SKM-1 treated with dmso at 0.1 percent for 144 hours (cell line): ENCODE results near the gene PRUNE2.
A peak's percentile ranks its signal among the peaks of the same experiment; 100 is the strongest.

Source experiments
- DNase-seq: peaks from one replicate; lab custom pipeline; 2025; ENCODE audit not compliant: unreplicated experiment; lab: John Stamatoyannopoulos, UW

The PRUNE2 gene

DNA sequence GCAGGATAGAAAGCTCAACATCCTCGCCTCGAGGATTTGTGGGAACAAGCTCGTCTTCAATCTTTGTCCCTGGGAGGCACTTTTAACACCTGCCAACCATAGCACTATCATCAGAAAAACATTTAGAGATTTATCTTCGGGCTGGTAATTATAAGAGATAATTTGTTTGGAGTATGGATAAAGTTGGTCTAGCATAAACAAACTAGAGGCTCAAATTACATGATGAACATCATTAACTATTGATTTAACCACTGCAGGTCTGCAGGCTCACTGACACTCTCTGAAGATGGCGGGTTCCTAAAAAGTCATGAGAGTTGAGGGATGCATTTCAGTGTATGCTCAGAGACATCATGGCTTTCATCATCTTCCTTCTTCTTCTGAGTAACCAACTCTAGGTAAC, 167.5 kb downstream of the PRUNE2 start:
- DNase-seq: no peak

DNA sequence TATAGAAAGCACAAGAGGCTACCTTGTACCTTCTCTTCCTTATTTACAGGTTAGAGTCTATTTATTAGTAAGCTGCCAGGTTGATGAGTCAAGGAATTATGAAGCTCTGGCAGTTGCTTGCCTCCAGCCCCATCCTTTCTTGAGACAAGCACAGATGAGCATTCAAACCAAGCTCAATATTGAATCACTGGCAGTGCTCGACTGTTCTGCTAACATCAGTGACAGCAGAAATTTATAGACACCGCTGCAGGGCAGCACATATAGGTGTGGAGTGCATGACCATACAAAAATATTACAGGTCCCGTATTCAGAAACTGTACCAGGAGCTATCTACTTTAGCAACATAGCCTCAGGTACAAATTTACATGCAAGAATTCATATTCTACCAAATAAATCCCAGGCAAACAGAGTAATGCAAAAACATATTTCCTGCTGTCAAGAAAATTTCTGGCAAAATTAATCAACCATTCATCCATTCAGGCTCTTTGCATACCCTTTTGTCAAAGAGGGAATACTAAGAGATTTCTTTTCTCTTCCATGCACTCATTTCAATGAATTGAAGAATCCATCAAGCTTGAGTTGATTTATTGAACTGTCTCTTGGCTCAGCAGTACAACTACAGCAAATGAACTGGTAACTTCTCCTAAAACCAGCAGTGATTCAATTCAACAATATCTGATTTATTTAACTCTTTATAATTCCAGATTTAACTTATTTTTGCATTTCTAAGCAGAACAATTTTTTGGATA, 168.6 kb downstream of the PRUNE2 start:
- DNase-seq: no peak

DNA sequence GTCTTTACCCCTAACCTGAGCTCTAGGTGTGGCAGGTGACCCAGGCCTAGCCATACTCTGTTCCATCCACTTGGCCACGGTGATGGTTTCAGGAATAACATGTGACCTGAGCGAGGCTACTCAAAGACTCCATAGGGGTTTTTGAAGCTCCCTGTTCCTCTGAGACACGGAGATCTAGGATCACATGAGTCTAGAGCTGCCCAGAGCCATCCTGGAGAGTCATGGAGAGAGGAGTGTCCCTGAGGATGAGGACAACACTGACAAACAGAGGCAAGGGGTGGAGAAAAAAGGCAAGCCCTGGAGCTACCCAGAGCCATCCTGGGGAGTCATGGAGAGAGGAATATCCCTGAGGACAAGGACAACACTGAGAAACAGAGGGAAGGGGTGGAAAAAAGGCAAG, 171.2 kb downstream of the PRUNE2 start:
- no peak for DNase-seq

DNA sequence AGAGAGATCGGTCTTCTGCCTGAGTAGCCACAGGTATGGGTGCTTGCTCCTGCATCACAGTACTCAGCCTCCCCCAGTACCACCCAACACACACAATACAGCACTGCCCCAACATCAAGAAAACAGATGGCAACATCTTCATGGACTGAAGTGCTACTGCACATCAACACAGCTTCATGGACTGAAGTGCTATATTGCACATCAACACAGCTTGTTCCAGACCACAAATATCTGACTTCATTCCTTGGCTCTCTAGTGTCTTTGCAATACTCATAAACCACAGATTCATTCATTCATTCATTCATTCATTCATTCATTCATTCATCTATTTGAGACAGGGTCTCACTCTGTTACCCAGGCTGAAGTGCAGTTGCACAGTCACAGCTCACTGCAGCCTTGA, 172.8 kb downstream of the PRUNE2 start:
- no peak for DNase-seq

DNA sequence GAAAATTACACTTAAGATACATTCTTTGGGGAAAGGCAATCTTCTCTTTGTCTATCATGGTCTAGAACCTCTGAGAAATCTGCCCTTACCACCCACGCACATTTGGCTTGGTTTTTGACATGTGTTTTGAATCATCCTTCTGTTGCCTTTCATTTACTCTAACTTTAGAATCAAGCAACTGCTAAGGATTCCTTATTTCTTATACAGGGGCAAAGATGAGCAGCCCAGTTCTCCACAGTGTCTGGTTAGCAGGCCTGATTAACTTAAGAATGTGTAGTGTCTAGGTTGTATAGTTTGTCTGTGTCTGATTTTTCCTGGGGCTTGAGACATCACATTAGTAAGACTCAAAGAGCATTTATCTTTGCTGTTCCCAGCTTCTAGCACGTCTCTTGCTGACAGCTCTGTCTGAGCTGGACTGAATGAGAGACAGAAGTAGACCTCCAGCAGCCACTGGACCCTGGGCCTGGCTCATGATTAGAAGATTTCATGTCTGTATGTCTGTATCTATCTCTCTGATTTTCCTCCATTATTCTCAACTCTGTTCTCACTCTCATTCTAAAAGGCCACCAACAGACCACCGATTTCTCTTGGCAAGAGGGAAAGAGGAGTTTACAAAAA, 173.5 kb downstream of the PRUNE2 start:
- DNase-seq: no peak

DNA sequence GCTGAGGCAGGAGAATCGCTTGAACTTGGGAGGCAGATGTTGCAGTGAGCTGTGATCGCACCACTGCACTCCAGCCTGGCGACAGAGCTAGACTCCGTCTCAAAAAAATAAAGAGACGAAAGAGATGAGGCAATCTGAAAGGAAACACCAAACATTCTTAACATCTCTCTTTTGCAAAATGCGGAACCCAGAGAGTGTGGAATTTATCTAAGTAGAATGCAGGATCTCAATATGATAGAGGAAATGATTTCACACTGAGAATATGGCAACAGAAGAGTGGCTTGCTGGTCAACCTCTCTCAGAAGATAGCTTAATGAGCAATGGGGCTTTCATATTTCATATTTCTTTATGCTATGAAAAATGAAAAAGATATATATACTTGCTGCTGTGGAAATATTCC, 175.1 kb downstream of the PRUNE2 start:
- no peak for DNase-seq

DNA sequence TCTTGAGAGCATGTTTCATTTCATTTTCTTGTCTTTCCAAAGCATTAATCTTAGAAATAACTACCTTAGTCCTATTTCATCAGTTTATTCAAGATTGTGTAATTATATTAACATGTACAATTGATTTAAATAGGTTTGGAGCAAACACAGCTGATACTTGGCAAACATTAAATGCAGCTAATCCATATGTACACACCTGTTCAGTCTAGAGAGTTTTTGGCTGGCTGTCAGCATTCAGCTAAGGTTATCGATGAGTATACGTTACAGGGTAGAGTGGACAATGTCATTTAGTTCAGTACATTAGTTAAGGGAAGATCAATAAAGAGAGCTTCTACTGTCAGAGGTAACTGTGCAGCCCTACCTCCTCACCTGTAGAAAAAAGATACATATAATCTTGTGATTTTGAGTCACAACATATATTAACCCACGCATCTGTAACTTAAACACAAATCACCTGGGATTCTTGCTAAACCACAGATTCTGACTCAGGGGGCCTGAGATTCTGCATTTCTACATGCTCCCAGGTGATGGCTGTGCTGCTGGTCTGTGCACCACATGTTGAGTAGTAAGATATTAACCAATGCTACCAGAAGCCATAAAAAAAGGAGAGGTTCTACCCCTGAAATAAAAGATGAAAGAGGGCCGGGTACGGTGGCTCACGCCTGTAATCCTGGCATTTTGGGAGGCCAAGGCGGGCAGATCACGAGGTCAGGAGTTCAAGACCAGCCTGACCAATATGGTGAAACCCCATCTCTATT, 175.8 kb downstream of the PRUNE2 start:
- DNase-seq: no peak

DNA sequence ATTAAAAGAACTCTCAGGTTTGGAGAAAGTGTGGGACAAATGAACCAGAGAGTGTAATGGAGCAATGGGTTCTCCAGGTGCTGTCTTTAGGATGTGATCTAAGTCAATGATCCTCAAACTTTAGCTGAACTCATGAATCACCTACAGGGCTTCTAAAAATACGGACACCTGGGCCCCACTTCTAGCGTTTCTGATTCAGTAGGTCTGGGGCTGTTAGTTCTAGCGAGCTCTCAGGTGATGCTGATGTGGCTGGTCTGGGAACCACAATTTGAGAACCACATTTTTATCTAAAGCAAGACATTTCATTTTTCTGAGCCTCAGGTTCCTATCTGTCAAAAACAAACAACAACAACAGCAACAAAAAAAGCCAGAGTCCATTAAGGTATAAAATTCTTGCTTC, 176.8 kb downstream of the PRUNE2 start:
- DNase-seq: no peak

DNA sequence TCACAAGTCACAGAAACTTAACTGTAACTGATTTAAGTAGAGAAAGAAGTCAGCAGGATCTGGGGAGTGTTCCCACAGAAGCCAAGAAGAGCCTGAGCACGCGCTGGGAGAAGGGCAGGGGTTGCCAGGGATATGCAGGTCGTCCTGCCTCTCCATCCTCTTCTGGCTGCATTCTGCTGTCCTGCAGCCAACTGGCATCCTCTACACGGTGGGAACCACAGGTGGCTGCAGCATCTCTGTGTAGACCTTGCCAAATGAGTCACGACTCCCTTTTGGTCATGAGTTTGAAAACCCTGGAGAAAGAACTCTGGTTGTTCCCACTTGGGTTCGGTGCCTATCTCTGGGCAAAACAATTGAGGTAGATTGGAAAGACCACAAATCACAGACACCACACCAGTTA, 180.0 kb downstream of the PRUNE2 start:
- no peak for DNase-seq

DNA sequence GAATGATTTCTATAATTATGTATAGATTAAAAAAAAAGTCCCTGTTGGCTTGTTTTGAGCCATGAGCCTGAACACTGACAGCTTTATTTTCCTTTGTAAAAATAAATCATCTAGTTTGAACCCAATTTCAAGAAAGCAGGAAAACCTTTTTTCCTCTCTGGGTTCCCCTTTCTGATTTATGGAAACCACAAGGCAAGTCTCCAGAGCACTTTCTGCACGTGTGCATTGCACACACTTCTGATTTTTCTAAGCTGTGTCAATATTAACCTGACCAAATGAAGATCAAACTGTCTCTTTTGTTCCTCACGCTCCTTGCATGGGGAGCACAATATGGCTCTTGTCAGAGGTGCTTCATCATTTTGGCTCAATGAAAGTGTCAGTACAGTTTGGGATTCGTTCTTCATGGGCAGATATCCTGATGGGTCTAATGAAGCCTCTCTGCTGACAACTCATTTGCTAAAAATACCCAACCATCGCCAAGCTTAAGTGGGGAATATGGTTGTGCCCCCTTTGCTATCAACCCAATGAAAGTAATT, 180.8 kb downstream of the PRUNE2 start:
- DNase-seq: no peak

DNA sequence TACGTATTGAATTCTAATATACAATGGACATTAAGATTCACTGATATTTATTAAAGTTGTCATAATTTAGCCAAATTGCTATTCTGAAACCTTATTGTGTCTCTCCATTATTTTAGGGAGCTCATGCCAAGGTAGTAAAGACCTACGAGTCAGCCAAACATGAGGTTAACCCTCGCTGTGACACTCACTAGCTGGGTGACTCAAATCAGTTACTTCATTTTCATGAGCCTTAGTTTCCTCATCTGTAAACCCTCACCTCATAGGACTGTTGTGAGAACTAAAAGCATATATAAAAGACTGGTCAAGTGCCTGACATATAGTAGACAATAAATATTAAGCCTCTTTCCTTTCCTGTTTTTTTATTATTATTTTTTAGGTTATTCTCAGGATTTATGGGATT, 185.7 kb downstream of the PRUNE2 start:
- DNase-seq: no peak

DNA sequence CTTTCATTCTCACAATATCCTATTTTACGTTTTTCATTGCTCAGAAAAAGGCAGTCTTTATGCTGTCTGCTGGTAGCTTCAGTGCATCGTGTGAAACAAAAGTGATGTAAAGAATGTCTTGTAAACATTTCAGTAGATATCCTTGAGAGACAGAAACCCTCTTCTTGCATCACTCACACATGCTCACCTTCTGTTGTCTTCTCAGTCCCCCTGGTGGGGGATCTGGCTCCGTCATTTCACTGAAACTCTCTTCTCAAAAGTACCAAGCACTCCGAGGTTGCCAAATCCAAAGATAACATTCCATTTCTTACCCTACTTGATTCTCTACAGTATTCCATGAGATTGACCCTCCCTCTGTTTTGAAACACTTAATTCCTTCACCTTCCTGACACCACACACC, 187.7 kb downstream of the PRUNE2 start:
- DNase-seq: no peak

DNA sequence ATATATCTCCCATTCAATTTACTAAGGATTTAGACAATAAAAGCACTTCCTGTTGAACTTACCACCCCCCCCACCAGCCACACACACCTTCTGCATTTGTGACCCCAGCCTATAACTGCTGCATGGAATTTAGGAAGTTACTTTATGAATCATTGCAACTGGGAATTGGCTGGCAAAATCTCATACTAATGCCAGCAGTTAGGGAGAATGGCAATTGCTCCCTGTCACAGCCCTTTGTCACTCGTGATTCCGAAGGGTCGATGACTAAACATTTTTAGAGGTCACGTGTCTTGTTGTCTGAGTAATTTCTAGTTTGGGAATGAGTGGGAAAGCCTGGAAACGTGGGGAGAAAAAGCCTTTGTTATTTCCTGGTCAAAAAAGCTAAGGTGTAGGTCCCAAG, 188.3 kb downstream of the PRUNE2 start:
- no peak for DNase-seq

DNA sequence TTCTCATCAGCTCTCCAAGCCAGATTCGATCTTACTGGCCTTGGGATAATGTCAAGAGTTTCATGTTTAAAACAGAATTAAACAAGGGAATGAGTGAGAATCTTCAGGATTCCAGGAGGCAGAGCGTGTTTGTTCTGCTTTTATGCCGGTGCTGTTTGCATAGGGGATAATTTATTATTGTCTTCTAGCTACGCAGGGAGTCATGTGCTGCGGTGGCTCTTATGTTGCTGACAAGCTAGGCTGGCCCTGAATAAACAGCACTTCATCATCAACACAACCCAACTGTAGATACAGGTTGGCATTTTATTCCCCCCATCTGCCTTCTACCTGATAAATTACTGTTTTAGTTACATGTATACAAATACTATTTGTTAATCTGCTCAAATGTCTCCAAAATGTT, 188.7 kb downstream of the PRUNE2 start:
- no peak for DNase-seq

DNA sequence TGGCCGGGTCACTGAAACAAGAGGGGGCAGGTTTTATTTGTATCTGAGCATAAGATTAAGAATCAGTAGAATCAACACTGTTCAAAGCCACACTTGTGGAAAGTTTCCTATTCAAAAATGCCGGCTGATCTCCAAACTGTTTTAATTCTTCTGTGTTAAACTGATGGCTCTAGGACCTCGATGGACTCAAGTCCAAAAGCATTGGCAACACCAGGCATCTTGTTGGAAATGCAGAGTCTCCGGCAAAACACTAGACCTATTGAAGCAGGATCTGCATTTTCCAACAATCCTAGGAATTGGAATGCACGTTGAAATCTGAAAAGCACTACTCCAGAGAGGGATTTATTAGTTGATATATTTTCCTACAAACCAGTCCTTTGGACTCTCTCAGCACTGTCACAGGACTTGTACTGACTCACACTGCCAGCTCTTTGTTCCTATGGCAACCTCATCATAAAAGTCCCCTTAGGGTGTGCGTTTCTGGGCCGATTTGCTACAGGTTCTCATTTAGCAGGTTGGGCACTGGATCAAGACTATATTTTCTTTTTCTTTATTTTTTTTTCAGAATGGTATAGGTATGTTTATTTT, 189.7 kb downstream of the PRUNE2 start:
- no peak for DNase-seq

DNA sequence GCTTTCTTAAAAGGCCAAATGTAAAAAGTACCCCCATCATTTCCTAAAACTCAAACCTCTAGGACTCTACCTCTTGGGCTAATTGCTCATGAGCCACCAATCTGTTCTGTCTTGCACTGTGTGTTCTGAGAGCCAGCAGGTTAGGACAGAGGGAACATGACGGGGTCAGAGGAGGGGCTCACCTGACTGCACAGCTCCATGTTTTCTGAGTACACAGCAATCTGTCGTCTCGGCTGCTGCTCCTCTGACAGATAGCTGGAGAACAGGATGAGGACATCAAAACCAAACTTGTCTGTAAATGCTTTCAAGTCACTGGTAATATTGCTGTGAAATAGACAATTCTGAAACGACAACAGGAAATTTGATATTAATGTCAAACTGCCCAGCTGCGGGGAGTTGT, 192.5 kb downstream of the PRUNE2 start:
- no peak for DNase-seq

DNA sequence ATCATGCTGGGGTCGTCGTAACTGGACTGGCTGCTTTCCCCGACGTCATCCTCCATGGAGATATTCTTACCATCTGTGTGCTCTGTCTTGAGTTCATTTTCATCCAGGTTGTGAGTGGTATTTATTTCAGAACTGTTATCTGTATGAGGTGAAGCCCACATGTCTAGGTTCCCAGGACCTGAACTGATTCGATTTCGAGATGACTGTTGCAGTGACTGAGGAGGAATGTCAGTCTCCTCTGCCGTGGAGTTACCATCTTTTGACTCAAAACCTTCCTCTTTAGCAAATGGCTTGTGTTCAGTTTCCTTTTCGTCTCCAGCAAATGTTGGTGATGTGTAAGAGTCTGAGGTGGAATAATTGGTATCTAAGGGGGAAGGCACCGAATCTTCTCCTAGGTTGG, 196.9 kb downstream of the PRUNE2 start:
- no peak for DNase-seq

DNA sequence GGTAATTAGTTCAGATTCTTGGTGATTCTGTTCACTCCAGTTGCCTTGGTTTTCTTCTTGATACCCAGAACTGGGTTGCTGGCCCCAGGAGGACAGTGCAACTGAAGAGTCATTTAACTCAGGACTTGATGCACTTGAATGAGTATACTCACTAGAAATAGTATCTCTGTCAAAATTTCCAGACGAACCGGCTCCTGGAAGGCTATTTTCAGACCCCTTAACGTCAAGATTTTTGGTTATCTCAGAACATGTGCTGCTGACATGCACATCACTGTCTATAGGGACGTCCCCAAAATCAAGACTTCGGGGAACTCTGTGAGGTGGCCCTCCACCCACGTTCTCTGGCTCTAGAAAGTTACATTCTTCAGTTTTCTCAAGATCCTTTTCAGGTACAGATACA, 198.4 kb downstream of the PRUNE2 start:
- DNase-seq: no peak

DNA sequence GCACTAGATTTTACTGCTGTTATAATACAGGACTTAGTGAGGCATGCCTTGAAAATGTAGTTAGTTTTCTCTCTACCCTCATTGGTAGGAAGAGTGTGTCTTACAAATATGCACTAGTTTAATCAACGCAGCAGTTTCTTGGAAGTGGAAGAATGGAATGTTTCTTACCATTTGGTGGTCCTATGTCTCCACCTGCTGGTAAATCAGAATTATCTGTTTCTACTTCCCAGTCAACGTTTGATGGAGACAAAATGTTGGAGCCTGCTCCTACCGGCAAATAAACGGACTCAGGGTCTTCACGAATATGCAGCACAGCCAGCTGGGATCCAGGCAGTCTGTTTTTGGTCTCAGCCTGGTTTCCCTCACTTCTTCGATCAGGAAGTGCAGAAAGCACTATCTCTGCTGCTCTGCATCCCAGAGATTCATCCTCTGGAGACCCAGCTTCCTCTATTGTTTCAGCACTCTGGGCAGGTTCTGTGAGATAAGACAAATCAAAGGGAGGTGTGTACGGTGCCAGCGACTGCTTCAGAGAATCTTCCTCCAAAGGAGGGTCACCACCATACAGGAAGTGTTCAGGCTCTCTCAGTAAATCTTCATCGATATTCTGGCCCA, 201.2 kb downstream of the PRUNE2 start:
- peak; percentile 26 for DNase-seq

DNA sequence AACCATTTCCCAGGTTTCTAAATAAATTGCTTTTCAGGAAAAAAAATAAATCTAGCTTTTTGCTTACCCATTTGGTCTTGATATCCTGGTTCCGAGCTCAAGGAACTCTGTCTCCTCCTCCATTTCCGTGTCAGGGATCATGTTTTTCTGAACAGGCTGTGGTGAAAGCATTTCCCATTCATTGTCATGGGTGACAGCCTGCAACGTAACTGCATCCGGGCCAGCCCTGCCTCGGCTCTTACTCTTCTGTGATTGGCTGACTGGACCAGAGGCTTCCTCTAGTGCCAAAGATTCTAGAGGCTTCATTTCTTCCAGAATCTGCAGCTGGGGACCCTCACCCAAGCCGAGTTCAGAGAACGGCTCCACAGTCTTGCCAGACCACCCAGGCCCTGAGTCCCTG, 202.6 kb downstream of the PRUNE2 start:
- DNase-seq: no peak

DNA sequence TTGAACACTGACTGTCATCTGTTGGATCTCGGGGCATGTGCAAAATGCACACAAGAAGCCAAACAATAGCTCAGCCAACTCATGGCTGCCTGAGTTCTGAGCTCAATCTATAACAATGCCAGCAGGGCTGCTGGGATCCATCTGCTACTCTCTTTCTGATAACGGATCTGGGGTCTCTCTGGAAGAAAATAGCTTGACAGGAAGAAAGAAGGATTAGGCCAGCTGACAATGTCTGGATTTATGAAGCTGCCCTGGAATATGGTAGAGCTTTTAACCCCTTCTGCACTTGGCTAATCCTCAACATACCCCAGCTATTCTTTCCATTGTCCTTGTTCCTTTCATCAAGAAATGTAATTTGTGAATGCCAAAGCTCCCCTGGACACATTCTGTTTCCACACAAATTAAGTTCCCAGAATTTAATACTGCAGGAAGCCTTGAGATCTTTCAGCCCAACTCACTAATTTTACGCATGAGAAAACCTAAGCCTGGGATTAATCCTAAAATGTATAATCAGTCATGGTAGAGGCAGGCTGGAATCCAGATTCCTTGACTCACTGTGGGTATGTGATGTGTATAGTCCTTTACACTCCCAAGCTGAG, 204.4 kb downstream of the PRUNE2 start:
- no peak for DNase-seq
